ENCODE measurements around the gene ITGA8.

DNA sequence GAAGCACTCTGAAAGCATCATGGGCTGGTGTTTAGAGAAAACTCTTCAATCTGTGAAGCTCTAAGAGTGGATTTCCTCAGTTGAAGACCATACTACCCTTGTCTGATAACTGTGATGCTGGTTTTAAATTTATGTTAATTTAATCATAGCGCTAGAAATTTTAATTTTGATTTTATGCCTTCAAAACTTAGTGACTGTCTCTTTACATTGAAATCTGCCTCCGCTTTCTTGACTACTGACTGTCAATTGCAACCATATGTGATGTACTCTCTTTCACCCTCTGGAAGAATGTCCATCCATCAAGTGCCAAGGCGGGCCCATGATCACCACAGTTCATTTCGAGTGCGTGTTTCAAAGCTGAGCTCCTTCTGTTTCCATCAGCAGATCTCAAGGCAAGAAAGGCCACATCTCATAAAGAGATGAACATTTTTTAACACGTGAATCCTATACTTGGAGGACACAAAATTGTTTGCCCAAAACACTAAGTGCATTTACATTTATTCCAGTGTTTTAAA, 147.1 kb downstream of the ITGA8 start:
- TF ChIP-seq POLR2A (IDR thresholded peaks at IDR 0.05; ENCODE audit: low read length) (no peak), GATA1 (IDR thresholded peaks at IDR 0.05; ENCODE audit: low read depth, low read length) (no peak)

Measured in erythroblast (primary cell).